HG03045 (cell line): Measurements from ENCODE around the gene HSDL1.

Experiments
- ATAC-seq: cut with Tn5 transposase; IDR thresholded peaks from one replicate; pipeline ENCODE4 v1.9.1; 2021; ENCODE audit warnings: mild to moderate bottlenecking, moderate library complexity; ENCODE audit not compliant: unreplicated experiment

HSDL1 gene

DNA sequence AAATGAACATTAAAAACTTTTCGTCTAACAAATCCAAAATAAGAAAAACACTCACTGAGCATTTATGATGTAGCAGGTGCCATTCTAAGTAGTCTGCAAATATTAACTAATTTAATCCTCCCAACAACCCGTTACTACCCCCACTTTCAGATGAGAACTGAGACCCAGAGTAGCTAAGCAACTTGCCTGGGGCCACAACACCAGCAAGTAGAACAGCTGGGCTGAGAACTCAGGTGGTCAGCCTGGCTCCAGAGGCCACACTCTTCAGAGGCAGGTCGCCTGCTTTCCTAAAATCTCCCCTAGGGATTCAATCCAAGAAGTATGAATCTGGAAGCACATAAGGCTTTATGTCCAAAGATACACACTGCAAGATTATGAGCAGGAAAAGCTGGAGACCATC, 34.5 kb downstream of the HSDL1 start:
- no peak for ATAC-seq

DNA sequence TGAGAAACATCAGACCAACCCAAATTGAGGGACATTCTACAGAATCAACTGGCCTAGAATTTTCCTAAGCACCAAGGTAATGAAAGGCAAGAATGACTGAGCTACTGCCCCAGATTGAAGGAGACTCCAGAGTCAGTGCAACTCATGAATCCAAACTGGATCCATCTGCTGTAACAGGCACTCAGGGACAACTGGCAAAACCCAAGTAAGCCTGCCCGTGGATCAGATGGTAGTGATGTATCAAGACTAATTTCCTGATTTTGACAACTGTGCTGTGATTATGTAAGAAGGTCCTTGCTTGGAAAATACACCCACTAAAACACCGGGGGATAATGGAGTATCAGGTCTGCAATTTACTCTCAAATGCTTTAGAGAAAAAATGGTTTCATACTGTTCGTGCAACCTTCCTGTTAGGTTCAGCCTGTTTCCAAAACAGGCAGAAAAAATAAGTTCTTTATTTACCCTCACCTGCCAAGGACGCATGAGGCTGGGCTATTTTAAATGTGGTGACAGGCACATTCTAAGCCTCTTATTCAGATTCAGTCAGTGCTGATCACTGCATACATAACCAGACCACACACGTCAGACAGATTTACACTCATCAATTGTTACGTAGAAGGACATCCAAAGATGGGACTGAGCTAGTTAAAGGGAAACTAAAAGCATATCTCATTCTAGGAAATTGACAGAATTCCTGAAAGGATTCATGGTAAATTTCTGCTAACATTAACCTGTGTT, 35.2 kb downstream of the HSDL1 start:
- no peak for ATAC-seq

DNA sequence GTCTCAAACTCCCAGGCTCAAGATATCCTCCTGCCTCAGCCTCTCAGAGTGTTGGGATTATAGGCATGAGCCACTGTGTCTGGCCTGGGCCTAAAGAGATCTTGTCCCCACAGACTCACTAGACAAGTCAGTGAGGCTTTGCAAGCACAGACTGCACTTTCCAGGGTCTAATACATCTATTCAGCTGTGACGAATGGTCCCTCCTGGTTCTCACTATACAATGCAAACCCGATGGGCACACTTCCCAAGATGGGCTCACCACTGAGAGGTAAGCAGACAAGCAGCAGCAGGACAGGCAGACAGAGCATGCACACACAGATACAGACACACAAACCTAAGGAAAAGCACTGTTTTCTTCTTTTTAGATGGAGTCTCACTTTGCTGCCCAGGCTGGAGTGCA, 37.1 kb downstream of the HSDL1 start:
- no peak for ATAC-seq

DNA sequence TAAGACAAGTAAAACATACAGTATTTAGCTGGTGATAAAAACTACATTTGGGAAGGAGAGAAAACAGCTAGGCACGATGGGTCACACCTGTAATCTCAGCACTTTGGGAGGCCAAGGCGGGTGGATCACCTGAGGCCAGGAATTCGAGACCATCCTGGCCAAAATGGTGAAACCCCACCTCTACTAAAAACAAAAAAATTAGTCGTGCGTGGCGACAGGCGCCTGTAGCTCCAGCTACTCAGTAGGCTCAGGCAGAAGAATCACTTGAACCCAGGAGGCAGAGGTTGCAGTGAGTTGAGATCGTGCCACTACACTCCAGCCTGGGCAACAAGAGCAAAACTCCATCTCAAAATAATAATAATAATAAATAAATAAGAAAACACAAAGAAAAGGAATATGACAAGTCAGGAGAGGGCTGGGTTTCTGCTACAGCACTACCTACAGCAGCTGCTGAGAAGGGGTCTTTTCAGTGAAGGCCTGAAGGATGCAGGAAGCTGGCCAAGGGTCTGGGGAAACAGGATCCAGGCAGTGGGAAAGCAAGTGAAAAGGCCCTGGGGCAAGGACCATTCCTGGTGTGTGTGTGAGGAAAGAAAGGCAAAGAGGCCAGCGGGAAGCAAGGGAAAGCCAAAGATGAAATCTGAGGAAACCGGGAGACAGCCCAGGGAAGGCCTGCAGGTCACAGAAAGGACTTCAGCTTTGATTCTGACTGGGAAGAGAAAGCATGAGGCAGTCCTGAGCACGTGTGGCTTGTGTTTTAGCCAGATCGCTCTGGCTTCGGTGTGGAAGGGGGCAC, 38.8 kb downstream of the HSDL1 start:
- no peak for ATAC-seq

DNA sequence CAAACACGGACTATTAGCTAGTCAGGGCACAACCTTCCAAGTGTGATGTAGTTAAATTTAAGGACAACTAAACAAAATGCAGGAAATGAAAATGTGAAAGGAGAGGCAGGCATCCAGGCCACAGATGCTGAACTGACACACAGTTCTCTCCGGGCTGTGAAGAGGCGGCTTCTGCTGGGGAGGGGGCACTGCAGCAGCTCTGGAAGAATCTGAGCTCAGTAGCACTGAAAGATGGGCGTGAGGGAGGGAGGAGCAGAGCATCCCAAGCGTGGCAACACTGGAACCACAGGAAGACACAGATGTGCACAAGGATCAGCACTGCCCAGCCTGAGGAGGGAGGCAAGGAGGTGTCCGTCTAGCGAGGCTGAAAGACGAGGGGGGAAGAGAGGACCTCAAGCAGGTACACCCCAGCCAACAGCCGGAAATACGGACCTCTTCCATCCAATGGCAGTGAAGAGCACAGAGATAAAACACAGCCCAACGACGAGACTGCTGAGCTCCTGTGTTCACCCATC, 39.6 kb downstream of the HSDL1 start:
- no peak for ATAC-seq

DNA sequence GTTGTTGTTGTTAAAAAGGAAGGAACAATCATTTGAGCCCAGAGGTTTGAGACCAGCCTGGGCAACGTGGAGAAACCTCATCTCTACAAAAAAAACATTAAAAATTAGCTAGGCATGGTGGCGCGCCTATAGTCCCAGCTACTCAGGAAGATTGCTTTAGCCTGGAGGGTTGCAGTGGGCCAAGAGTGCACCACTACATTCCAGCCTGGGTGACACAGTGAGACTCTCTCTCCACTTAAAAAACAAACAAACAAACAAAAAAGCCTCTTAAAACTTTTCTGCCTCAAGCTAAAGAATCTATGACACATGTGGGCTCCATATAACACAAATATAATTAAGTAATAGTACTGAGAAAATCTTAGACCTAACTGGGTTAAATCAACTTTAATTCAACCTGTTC, 40.7 kb downstream of the HSDL1 start:
- no peak for ATAC-seq

DNA sequence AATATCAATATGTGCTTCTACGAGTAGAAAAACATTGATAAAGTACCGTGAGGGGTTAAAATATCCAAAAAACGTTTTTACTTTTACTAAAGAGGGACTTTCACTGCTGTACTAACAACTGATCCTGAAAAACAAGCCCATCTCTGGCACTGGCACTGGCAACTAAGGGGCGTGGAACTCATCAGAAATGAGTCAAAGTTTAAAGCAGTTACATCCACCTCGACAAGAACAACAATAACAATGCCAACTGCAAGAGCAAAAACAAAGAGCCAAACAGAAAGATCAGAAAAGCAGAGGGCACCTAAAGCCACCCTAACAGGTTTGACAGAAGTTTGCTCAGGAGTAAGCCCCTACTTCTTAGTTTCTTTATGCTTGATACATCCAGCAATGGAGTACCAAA, 41.3 kb downstream of the HSDL1 start:
- no peak for ATAC-seq

DNA sequence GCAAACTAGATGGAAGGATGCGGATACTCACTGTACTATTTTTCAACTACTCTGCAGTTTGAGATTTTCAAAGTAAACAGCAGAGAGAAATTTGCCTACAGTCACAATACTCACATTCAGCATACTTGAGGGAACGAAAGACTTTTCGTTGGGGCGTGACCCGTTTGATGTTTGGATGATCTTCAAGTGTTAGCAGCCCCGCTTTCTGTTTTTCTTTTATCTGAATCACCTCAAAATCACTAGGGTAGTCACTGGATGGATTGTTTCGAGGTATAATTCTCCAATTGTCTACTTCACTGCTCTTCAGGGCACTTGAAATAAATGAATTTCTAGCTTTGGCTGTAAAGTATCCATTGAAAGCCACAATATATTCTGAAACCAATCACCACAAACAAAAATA, 46.0 kb downstream of the HSDL1 start:
- ATAC-seq, result no peak

DNA sequence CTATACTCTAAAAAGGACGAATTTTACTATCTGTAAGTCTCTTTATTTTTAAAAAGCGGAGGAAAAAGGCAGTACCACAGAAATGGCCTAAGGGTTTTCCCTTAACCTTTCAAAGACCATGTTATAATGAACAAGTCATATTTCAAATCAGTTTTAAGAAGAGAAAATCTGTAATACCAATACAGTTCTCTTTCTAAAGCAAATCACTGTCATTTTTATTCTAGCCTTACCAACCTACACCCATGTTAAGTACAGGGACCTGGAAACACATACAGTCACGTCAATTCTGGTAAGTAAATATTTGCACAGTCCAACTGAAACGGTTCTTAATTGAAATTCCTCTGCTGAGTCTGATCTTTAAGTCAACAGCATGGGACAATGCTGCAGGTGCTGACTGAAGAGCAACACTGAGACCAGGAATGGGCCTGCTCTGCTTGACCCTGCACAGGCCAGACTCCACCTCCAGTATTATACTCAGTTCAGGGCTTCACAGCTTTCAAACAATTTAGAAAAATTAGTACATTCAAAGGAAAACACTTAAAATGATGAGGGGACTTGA, 48.5 kb downstream of the HSDL1 start:
- no peak for ATAC-seq

DNA sequence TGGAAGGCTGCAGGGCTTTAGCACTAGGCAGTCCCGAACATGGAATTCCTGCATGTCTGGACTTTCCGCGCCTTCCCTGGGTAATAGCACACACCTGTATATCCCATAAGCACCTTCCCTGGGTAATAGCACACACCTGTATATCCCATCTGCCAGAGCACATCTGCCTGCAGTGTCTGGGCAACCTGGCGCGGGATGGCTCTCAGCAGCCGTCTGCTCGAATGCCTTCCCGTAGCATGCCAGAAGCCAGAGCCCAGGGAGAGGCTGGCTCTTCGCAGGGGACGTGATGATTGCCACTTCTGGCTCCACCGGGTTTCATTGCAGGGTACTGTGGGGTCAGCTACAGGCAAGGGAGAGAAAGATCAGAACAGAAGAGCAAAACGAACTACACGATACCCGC, 49.5 kb downstream of the HSDL1 start:
- ATAC-seq, result no peak

DNA sequence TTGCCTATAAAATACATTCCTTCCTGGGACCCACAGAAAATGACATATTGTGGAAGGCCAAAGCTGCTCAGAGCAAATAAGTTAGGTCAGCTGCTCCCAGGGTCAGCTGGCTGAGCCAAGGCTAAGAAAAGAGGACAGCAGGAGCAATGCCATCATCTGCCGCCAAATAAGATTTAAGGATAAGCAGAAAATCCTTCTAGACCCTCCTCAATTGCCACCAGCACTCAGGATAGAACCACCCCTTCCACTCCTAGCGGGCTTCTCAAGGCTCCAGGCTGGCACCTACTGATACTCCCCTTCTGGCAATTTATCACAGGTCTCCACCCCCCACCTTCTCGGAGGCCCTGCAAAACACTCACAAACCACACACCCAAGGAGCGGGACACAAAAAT, 51.1 kb downstream of the HSDL1 start:
- ATAC-seq, result no peak

DNA sequence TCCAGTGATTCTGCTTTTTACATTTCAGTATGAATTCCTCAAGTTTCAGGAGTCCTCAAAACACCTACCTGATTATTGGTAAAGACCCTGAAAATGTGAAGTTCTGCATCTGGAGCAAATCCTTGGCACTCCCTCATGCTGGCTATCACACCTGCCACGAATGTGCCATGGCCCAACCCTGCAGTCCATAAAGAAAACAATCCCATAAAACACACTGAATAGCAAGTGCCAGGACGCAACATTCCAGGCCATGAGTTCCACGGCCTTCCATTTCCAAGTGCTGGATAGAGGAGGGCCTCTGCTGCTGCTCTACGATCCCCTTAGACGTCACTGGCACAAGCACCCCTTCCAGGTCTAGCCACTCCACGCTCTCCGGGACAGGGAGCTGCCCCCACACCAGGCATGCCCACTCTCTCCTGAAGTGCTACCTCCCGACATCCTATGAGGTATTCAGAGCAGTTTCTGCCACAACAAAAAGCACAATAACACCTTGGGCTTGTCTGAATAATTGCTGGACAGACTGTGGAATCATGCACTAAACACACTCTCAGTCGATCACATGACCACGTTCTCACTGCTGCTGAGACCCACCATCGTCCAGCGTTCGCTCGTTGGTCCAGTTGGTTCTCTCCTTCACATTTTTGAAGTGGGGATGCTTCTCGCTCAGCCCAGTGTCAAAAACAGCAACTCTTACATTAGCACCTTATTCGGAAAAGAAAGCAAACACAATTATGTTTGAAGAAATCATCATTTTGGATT, 51.7 kb downstream of the HSDL1 start:
- ATAC-seq, result no peak

DNA sequence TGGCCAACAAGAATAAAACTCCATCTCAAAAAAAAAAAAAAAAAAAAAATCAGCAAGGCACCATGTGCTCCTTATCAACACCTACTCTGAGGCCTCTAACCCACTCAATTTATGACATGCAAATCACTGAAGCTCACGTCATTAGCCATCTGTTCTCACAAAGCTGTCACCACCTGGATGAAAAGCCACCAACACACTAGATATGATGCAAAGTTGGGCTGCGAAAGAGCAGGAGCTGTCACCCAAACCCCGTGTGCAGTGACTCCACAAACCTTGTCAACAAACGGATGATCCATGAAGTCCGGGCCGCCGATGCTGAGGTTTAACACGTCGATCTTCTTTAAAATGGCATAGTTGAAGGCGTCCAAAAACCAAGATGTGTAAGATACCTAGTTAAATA, 53.5 kb downstream of the HSDL1 start:
- ATAC-seq, result no peak

DNA sequence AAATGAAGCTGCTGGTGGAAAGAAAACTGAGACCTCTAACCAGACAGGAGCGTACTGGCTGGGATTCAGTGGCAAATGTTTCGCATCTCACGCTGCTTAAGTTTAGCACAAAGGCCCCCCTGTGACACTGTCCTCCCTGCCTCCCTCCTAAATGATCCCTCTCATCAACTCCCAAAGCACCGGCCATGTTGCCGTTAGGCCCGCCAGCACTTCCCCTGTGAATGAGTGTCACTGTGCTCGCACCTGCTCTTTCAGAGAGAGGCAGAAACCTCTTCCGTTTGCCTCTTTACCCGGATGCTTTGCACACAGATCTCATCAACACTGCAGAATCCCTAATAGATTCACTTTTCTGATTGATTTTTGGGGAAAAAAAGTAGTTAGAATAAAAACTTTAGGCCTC, 54.8 kb downstream of the HSDL1 start:
- ATAC-seq, result no peak

DNA sequence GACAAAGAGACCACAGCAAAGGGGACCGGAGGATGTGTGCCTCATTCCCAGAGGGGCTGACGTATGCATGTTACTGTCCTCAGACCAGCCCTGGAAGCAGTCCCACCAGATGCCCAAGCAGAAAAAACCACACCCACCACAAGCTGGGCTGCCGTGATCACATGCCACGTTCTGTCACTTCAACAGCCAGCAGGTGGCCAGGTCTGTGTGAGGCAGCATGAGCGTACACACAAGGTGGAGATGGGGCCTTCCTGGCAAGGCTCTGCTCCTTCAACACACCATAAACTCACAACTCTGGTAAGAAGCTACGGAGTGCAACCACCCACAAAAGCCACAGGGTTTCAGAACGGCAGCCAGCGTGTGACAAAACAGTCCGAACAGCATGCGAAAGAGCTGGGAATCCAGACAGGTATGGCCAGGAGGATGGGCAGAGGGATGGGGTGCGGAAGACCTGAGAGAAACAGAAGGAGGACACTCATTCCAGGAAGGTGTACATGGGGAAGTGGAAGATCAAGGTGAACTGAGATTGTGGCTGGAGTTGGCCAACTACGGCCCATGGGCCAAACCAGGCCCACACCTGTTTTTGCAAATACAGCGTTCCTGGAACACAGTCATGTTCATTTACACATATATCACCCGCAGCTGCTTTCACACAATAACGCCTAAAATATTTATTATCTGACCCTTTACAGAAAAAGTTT, 56.1 kb downstream of the HSDL1 start:
- ATAC-seq, result peak; percentile 83

DNA sequence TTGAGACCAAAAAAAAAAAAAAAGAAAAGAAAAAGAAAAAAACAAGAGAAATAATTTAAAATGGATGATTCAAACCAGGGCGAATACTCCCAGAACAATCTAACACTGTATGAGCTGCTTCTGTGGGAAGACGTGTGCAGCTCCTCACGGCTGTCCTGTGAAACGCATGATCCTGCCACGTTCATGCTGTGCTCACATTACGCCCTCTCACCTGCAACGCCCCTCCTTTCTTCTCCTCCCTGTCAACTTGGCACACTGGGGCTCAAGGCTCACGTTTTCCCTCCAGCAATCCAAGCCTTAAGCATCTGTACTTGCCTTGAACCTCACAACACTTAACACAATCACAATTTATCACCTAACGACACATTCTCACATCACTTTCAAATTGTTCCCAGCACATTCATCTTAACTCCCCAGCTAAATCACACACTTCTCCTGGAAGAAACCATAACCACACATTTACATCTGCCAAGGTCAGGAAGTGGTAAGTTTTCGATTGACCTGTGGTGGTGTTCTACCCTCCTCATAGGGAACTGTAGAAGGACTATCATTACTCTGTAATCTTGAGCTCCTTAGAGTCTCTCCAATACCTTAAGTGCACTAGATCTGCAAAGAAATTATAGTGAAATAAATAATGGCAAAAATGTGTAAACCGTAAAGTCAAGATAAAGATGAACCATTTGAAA, 57.4 kb downstream of the HSDL1 start:
- no peak for ATAC-seq

DNA sequence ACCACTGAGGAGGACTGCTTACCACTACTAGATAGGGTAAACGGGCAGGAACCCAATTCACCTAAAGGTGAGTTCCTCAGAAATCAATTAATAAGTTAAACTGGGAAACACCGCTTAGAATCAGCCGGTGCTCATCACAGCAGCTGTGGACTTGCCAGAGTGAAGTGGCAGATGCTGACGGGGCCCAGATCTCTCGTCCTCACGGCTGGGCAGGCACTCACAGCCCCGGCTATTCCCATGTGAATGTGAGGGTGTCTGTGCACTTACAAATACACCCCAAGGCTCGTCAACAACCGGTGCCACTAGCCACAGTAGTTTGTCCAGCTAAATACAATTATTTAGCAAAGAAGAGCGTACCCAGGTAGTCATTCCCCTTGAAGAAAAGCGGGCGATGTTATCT, 58.0 kb downstream of the HSDL1 start:
- no peak for ATAC-seq

DNA sequence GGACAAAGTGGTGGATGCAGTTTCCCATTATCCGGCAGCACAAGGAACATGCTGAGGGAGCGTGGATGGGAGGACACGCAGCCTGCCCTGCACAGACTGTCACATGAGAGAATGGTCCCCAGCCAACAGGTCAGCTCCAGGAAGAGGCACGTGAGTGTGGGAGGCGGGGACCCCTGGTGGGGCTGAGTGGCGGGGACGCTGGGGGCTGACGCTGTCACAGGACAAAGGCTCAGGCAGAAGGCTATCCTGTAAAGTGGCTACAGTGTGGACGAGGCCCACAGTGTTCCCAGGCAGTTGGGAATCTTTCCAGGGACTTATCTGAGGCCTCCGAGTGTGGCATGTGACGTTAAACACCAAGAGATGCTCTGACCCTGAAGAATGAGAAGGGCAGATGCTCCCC, 58.6 kb downstream of the HSDL1 start:
- no peak for ATAC-seq

DNA sequence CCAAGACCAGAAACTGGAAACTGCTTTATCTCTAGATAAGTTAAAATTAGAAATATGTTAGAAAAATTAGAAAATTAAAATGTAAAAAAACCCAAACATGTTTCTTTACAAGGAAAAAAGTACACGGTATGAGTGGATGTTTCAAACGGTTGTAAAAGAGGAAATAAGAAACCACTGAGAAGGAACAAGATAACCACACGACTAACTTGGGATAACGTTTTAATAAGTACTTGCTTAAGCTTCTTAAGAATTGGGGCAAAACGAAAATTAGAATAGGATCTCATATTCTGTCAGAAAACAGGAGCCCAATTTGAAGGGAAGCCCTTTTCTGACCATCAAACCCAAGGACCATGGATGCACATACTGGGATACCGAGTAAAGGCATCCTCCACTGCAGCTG, 59.2 kb downstream of the HSDL1 start:
- no peak for ATAC-seq

DNA sequence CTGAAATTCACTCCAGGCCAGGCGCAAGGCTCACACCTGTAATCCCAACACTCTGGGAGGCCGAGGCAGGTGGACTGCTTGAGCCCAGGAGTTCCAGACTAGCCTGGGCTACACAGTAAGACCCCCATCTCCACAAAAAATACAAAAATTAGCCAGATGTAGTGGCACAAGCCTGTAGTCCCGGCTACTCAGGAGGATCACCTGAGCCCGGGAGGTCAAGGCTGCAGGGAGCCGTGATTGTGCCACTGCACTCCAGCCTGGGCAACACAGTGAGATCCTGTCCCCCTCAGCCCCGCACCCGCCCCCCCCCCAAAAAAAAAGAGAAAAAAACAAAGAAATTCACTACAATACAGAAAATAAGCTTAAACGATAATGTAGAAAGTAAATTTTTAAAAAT, 59.7 kb downstream of the HSDL1 start:
- ATAC-seq, result no peak
